Jurkat, Clone E6-1 (cell line): ENCODE results near the gene TRPV4.
A peak's percentile ranks its signal among the peaks of the same experiment; 100 is the strongest.

Experiments
- DNase-seq: peaks from one replicate; pipeline ENCODE4 v3.0.0-alpha.2; 2011; ENCODE audit warnings: low read depth, low spot score
- H3K4me3 ChIP-seq: 2 replicates; pipeline ENCODE4 v1.5.1; 2011; ENCODE audit warnings: mild to moderate bottlenecking, low read length, control low read depth, moderate library complexity

Gene TRPV4

GRCh38 chr12:109768901-109769670 lies 64.1 kb downstream of the TRPV4 start:
- DNase-seq, result no peak
- no peak overlapping the region for H3K4me3 ChIP-seq

- no peak overlapping the region for H3K4me3 ChIP-seq
- no peak for DNase-seq
Measured at GRCh38 chr12:109767991-109768900, 65.0 kb downstream of the TRPV4 start.

- H3K4me3 ChIP-seq, result no peak overlapping the region
- peak; percentile 63 for DNase-seq
Measured at GRCh38 chr12:109767456-109767855, 65.7 kb downstream of the TRPV4 start.

- no peak overlapping the region for H3K4me3 ChIP-seq
- no peak for DNase-seq
Measured at GRCh38 chr12:109766251-109766778, 66.9 kb downstream of the TRPV4 start.

GRCh38 chr12:109765446-109765810 lies 67.8 kb downstream of the TRPV4 start:
- no peak overlapping the region for H3K4me3 ChIP-seq
- no peak for DNase-seq

- no peak overlapping the region for H3K4me3 ChIP-seq
- no peak for DNase-seq
Measured at GRCh38 chr12:109764776-109765445, 68.3 kb downstream of the TRPV4 start.

- no peak for DNase-seq
- no peak overlapping the region for H3K4me3 ChIP-seq
Measured at GRCh38 chr12:109764123-109764522, 69.1 kb downstream of the TRPV4 start.

GRCh38 chr12:109763201-109763841 lies 69.9 kb downstream of the TRPV4 start:
- no peak overlapping the region for H3K4me3 ChIP-seq
- peak; percentile 63 for DNase-seq

GRCh38 chr12:109762673-109763191 lies 70.5 kb downstream of the TRPV4 start:
- no peak for DNase-seq
- no peak overlapping the region for H3K4me3 ChIP-seq

- peak; percentile 57 for DNase-seq
- H3K4me3 ChIP-seq, result no peak overlapping the region
Measured at GRCh38 chr12:109762071-109762672, 71.0 kb downstream of the TRPV4 start.

- no peak overlapping the region for H3K4me3 ChIP-seq
- DNase-seq, result no peak
Measured at GRCh38 chr12:109760930-109761921, 72.0 kb downstream of the TRPV4 start.

GRCh38 chr12:109760031-109760929 lies 72.9 kb downstream of the TRPV4 start:
- H3K4me3 ChIP-seq, result no peak overlapping the region
- DNase-seq, result peak; percentile 48

GRCh38 chr12:109759595-109759994 lies 73.6 kb downstream of the TRPV4 start:
- no peak for DNase-seq
- no peak overlapping the region for H3K4me3 ChIP-seq

- no peak overlapping the region for H3K4me3 ChIP-seq
- no peak for DNase-seq
Measured at GRCh38 chr12:109758426-109759420, 74.5 kb downstream of the TRPV4 start.

- H3K4me3 ChIP-seq, result no peak overlapping the region
- DNase-seq, result no peak
Measured at GRCh38 chr12:109757671-109758265, 75.4 kb downstream of the TRPV4 start.
